Trophoblast cell (in vitro differentiated cells and primary cell): ENCODE measurements around the gene RBFOX2.

Experiments used
- DNase-seq, 2 donors: peaks; one replicate each; pipeline ENCODE4 v3.0.0-alpha.2; 2016
- H2AFZ ChIP-seq: 2 replicates; pipeline ENCODE4 v1.6.1; 2013; ENCODE audit warnings: low read length, moderate library complexity, mild to moderate bottlenecking; ENCODE audit not compliant: insufficient read depth, poor library complexity
- H2AK5ac ChIP-seq: 2 replicates; pipeline ENCODE4 v1.6.1; 2013; ENCODE audit warnings: mild to moderate bottlenecking, low read length
- H2BK120ac ChIP-seq: 2 replicates; pipeline ENCODE4 v1.6.1; 2013; ENCODE audit warnings: low read length, mild to moderate bottlenecking, moderate library complexity; ENCODE audit not compliant: insufficient read depth, poor library complexity
- H2BK12ac ChIP-seq: 2 replicates; pipeline ENCODE4 v1.6.1; 2013; ENCODE audit warnings: mild to moderate bottlenecking, low read length, moderate library complexity
- H2BK5ac ChIP-seq: 2 replicates; pipeline ENCODE4 v1.6.1; 2013; ENCODE audit warnings: low read length, low read depth, moderate library complexity, mild to moderate bottlenecking; ENCODE audit not compliant: poor library complexity
- H3K14ac ChIP-seq: 2 replicates; pipeline ENCODE4 v1.6.1; 2013; ENCODE audit warnings: mild to moderate bottlenecking, low read length
- H3K18ac ChIP-seq: 2 replicates; pipeline ENCODE4 v1.6.1; 2013; ENCODE audit warnings: mild to moderate bottlenecking, low read length
- H3K23ac ChIP-seq: 2 replicates; pipeline ENCODE4 v1.6.1; 2013; ENCODE audit warnings: low read length
- H3K27ac ChIP-seq: 2 replicates; pipeline ENCODE4 v1.5.1; 2013; ENCODE audit warnings: low read depth, mild to moderate bottlenecking, inconsistent platforms, low read length, moderate library complexity
- H3K27me3 ChIP-seq: 2 replicates; pipeline ENCODE4 v1.6.1; 2013; ENCODE audit warnings: inconsistent platforms, mild to moderate bottlenecking, low read length, moderate library complexity; ENCODE audit not compliant: insufficient read depth
- H3K36me3 ChIP-seq, 2 experiments: 1 replicate in 1 of 2; 2 replicates in 1 of 2; pipeline ENCODE4 v1.6.1; 2013; ENCODE audit warnings: low read length in 2 of 2, mild to moderate bottlenecking in 2 of 2, moderate library complexity in 1 of 2; ENCODE audit not compliant: insufficient read depth in 2 of 2, control insufficient read depth in 1 of 2
- H3K4ac ChIP-seq: 2 replicates; pipeline ENCODE4 v1.6.1; 2013; ENCODE audit warnings: low read depth, mild to moderate bottlenecking, low read length, moderate library complexity
- H3K4me1 ChIP-seq, 2 experiments: 1 replicate in 1 of 2; 2 replicates in 1 of 2; pipeline ENCODE4 v1.6.1; 2013; ENCODE audit warnings: low read length in 2 of 2, mild to moderate bottlenecking in 2 of 2, moderate library complexity in 1 of 2; ENCODE audit not compliant: insufficient read depth in 2 of 2, control insufficient read depth in 1 of 2
- H3K4me2 ChIP-seq: 2 replicates; pipeline ENCODE4 v1.6.1; 2013; ENCODE audit warnings: inconsistent platforms, mild to moderate bottlenecking, low read length, moderate library complexity
- H3K4me3 ChIP-seq: 2 replicates; pipeline ENCODE4 v1.5.1; 2013; ENCODE audit warnings: mild to moderate bottlenecking, low read depth, low read length, inconsistent platforms
- H3K79me1 ChIP-seq: one replicate; pipeline ENCODE4 v1.6.1; 2013; ENCODE audit warnings: low read length
- H3K79me2 ChIP-seq: 2 replicates; pipeline ENCODE4 v1.6.1; 2013; ENCODE audit warnings: low read length, mild to moderate bottlenecking; ENCODE audit not compliant: control insufficient read depth, insufficient read depth, poor library complexity
- H3K9ac ChIP-seq: 2 replicates; pipeline ENCODE4 v1.6.1; 2013; ENCODE audit warnings: mild to moderate bottlenecking, low read length
- H3K9me3 ChIP-seq: 2 replicates; pipeline ENCODE4 v1.6.1; 2013; ENCODE audit warnings: low read depth, mild to moderate bottlenecking, control low read depth, inconsistent platforms, low read length; ENCODE audit not compliant: insufficient read depth
- H4K12ac ChIP-seq: 2 replicates; pipeline ENCODE4 v1.6.1; 2013; ENCODE audit warnings: low read depth, mild to moderate bottlenecking, low read length, moderate library complexity
- H4K8ac ChIP-seq: 2 replicates; pipeline ENCODE4 v1.6.1; 2013; ENCODE audit warnings: low read depth, mild to moderate bottlenecking, low read length, moderate library complexity
- H4K91ac ChIP-seq: one replicate; pipeline ENCODE4 v1.6.1; 2013; ENCODE audit warnings: low read depth, mild to moderate bottlenecking, low read length, moderate library complexity
- WGBS: extraction: QIAGEN DNeasy Blood & Tissue Kit; methylation state at CpG from one replicate; pipeline ENCODE4 v1.1.7; 2013; ENCODE audit warnings: missing lambda C conversion rate; ENCODE audit not compliant: insufficient read length, insufficient coverage; ENCODE audit errors: extremely low coverage; 5-methylcytosine and 5-hydroxymethylcytosine counted together

The RBFOX2 gene

GRCh38 chr22:36032611-36033010 lies 4.0 kb upstream of the RBFOX2 start:
- Histone ChIP-seq H3K4me2 (no peak overlapping the region), H2BK5ac (no peak overlapping the region), H3K14ac (no peak overlapping the region), H4K91ac (no peak overlapping the region), H3K23ac (no peak overlapping the region), H2AFZ (no peak overlapping the region), H2BK120ac (no peak overlapping the region), H3K4ac (no peak overlapping the region), H4K8ac (no peak overlapping the region), H3K79me2 (peaks cover 9% of the 10 kb centered on the region), H2BK12ac (no peak overlapping the region), H3K4me3 (no peak overlapping the region), H3K36me3 (no peaks in the 10 kb centered on the region), H3K9ac (no peak overlapping the region), H3K27ac (no peak overlapping the region), H3K4me1 (peaks cover 13 to 15% of the 10 kb centered on the region in 2 experiments), H3K18ac (no peak overlapping the region), H3K27me3 (no peaks in the 10 kb centered on the region), H4K12ac (no peak overlapping the region), H3K9me3 (no peaks in the 10 kb centered on the region), H2AK5ac (no peak overlapping the region), H3K79me1 (peaks cover 11% of the 10 kb centered on the region)
- DNase-seq: peak; percentile 80 to 93
- WGBS: no CpG with 5 or more reads among the region's 6 CpGs

DNA sequence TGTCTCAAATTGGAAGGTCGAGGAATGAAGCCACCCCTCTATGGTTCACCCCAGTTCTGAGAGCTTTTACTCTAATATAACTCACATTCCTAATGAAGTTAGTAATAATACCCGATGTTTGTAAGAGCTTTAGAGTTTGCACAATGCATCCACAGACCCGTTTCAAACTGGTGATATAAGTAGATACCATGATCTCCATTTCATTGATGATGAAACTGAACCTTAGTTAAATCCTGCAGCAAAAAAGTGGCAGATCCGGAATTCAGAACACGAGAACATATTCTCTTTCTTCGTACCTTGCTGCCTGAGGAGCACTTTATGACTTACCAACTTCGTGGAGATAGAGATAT lies 757 bp upstream of the RBFOX2 start:
- peak overlapping the region; percentile 68 for H4K8ac ChIP-seq
- H3K36me3 ChIP-seq: no peaks in the 10 kb centered on the region
- H3K14ac ChIP-seq: no peak overlapping the region
- no peak overlapping the region for H3K27ac ChIP-seq
- H3K79me2 ChIP-seq: peaks cover 10% of the 10 kb centered on the region
- no peak overlapping the region for H3K9ac ChIP-seq
- DNase-seq: peak; percentile 52 to 86
- H4K12ac ChIP-seq: no peak overlapping the region
- no peak overlapping the region for H2BK120ac ChIP-seq
- peak overlapping the region; percentile 67 for H2AFZ ChIP-seq
- WGBS: no CpG with 5 or more reads among the region's 7 CpGs
- peaks cover 0 to 2% of the 10 kb centered on the region in 2 experiments for H3K4me1 ChIP-seq
- peak overlapping the region; percentile 56 for H2BK12ac ChIP-seq
- peak overlapping the region; percentile 70 for H3K4me2 ChIP-seq
- H3K23ac ChIP-seq: no peak overlapping the region
- H2BK5ac ChIP-seq: peak overlapping the region; percentile 47
- no peak overlapping the region for H3K18ac ChIP-seq
- peak overlapping the region; percentile 42 for H4K91ac ChIP-seq
- H3K4ac ChIP-seq: no peak overlapping the region
- H3K4me3 ChIP-seq: no peak overlapping the region
- peaks cover 8% of the 10 kb centered on the region for H3K79me1 ChIP-seq
- H2AK5ac ChIP-seq: no peak overlapping the region
- no peaks in the 10 kb centered on the region for H3K9me3 ChIP-seq
- no peaks in the 10 kb centered on the region for H3K27me3 ChIP-seq

DNA sequence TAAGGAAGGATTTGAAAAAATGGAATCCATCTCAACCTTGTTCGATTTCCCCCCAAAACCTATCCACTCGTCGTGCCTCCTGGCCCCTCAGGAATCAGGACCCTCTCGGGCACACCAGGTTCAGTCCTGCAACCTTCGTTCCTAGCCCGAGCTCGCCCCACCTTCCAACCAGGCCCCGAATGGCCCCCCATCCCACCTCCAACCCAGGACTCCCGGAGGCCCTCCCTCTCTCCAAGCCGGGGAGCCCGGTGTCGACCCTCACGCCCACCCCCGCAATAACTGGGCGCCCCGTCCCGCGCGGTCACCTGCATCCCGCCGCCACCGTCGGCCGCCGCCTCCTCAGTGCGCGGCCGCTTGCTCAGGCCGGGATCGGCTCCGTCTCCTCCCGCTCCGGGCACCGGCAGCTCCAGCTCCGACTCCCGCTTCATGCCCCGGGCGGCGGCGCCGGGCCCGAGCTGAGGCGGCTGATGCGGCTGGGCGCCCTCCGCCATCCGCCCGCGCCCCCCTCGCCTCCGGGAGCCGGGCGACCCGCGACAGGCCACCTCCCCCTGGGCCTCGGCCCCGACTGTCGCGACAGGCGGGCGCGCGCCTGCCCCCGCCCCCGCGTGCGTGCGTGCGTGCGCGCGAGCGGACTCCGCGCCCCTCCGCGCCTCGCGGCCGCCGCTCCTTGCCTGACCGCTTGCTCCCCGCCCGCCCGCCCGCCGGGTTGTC lies 534 bp downstream of the RBFOX2 start:
- WGBS: no CpG with 5 or more reads among the region's 87 CpGs
- peaks cover 10% of the 10 kb centered on the region for H3K79me2 ChIP-seq
- peak overlapping the region; percentile 45 for H2BK5ac ChIP-seq
- H3K27ac ChIP-seq: peak overlapping the region; percentile 82
- no peak overlapping the region for H2AK5ac ChIP-seq
- H3K4ac ChIP-seq: peak overlapping the region; percentile 85
- H3K14ac ChIP-seq: peak overlapping the region; percentile 94
- peak overlapping the region; percentile 94 for H3K9ac ChIP-seq
- H2AFZ ChIP-seq: peak overlapping the region; percentile 89
- H4K8ac ChIP-seq: peak overlapping the region; percentile 96
- DNase-seq: peak in 1 of 2 donors; percentile 58
- H3K23ac ChIP-seq: no peak overlapping the region
- peak overlapping the region; percentile 76 for H2BK120ac ChIP-seq
- peak overlapping the region; percentile 83 for H3K18ac ChIP-seq
- H4K91ac ChIP-seq: peak overlapping the region; percentile 96
- H3K4me2 ChIP-seq: peak overlapping the region; percentile 97
- no peaks in the 10 kb centered on the region for H3K9me3 ChIP-seq
- H4K12ac ChIP-seq: peak overlapping the region; percentile 87
- peaks cover 8% of the 10 kb centered on the region for H3K79me1 ChIP-seq
- peaks cover 0 to 2% of the 10 kb centered on the region in 2 experiments for H3K4me1 ChIP-seq
- peak overlapping the region; percentile 95 for H3K4me3 ChIP-seq
- no peaks in the 10 kb centered on the region for H3K36me3 ChIP-seq
- no peaks in the 10 kb centered on the region for H3K27me3 ChIP-seq
- H2BK12ac ChIP-seq: no peak overlapping the region

DNA sequence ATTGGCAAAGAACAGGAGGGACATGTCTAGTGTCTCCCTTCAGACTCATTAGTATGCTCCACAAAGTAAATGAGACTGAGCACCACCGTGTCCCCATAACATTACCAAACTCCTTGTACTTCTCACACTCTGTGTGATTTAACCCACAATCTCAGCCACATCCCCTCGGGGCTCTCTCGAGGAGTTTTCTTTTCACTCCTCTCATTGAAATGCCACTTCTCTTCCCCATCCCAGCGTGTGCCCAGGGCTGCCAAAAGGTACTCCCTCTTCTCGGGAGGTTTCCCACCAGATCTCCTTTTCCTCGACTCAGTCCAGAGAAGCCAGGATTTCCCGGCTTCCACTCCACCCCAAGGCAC lies 1.1 kb downstream of the RBFOX2 start:
- H2AK5ac ChIP-seq: no peak overlapping the region
- no peak overlapping the region for H3K14ac ChIP-seq
- DNase-seq: no peak
- peak overlapping the region; percentile 58 for H4K91ac ChIP-seq
- no peaks in the 10 kb centered on the region for H3K27me3 ChIP-seq
- peak overlapping the region; percentile 83 for H3K18ac ChIP-seq
- WGBS: no CpG with 5 or more reads among the region's 7 CpGs
- peak overlapping the region; percentile 94 for H3K9ac ChIP-seq
- no peak overlapping the region for H3K23ac ChIP-seq
- H2BK5ac ChIP-seq: peak overlapping the region; percentile 45
- no peak overlapping the region for H2BK12ac ChIP-seq
- H3K36me3 ChIP-seq: no peaks in the 10 kb centered on the region
- H2BK120ac ChIP-seq: peak overlapping the region; percentile 76
- peak overlapping the region; percentile 95 for H3K4me3 ChIP-seq
- peak overlapping the region; percentile 82 for H3K27ac ChIP-seq
- H4K12ac ChIP-seq: no peak overlapping the region
- peaks cover 8% of the 10 kb centered on the region for H3K79me1 ChIP-seq
- peak overlapping the region; percentile 88 for H4K8ac ChIP-seq
- no peaks in the 10 kb centered on the region for H3K9me3 ChIP-seq
- peak overlapping the region; percentile 97 for H3K4me2 ChIP-seq
- peaks cover 10% of the 10 kb centered on the region for H3K79me2 ChIP-seq
- H3K4ac ChIP-seq: peak overlapping the region; percentile 85
- peaks cover 0 to 3% of the 10 kb centered on the region in 2 experiments for H3K4me1 ChIP-seq
- H2AFZ ChIP-seq: no peak overlapping the region
